T-helper 1 cell treated with Interleukin-12 subunit alpha and Interleukin-12 subunit beta and Interleukin-4 antibody, amounts not matched to agents 30 ng/mL and 1 ng/mL, for 36 hours (primary cell): Measurements from ENCODE around the gene VAPB. TPM values are rescaled to one million over a fixed set of nuclear protein-coding genes. Genes with fewer than 3 reads are reported as not detected.
"Not testable (repeated sequence)": the region's sequence is repeated elsewhere in the genome, so short reads cannot be mapped to it uniquely, and the experiment has no call there.

Experiments used
- intact Hi-C: fragments of 100-400 bp; cut with micrococcal nuclease; formaldehyde crosslinking; loops from one replicate; pipeline ENCODE4 v1.15.1; 2024
- total RNA-seq: library from RNA; stranded (reverse); gene quantifications from 2 replicates; pipeline ENCODE4 v1.2.3, GENCODE V29; 2022

Gene VAPB
- total RNA-seq, 1 donor from 2014 or later: 32.4 TPM

DNA sequence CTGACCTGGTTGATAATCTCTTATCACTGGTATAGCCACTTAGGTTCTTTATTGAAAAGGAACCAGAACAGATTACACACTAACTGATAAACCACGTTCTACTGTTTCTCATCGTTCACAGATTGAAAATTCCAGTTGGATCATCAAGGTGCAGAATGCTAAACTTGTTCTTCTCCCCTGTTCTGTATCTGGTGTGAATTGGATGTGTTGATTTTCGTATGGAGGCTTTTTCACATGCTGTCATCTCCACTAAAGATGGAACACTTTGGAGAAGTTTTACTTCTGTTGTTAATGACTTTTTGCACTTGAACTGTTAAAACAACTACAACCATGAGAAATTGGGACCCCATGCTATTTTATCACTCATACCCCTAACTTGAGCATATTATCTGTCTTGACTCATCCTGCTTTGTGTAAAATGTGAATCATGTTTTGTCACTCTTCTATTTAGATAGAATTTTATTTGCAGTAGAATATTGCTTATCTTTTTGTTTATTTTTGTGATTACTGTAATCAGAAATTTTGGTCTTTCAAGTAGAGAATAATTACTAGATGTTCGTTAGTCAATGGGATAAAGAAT lies 17.5 kb downstream of the VAPB start:
- intact Hi-C loops: loop anchor here (5.0 kb wide), 1 partner anchor 41 kb away; no protein-coding TSS in a partner anchor

DNA sequence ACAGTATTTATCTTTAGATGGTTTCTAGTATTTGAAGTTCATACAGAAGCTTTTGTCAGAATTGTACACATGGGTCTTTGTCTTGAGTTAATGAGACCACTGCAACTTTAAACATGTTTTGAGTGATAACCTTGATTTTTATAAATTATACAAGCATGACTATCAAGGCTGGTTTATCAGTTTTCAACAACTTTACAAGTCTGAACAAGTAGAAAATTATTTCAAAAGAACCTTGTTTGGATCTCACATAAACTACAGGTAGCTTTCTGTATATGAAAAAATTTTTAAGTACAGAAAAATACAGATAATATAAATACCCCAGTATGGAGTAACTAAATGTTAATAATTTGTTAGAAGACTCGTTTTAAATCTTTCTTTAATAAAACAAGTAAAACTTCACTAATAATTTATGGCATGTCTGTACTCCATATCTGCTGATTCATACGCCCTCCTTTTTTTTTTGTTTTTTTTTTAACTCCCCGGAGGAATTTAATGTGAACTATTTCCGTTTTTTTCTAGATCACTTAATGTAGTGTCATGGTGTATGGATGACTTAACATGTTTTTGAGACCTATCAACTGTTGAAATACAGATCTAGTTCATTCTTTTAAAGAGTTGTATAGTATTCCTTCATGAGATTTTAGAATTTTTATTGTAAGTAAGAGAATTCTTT lies 18.3 kb downstream of the VAPB start:
- intact Hi-C loops: loop anchor here (5.0 kb wide), 1 partner anchor 40 kb away; no protein-coding TSS in a partner anchor

DNA sequence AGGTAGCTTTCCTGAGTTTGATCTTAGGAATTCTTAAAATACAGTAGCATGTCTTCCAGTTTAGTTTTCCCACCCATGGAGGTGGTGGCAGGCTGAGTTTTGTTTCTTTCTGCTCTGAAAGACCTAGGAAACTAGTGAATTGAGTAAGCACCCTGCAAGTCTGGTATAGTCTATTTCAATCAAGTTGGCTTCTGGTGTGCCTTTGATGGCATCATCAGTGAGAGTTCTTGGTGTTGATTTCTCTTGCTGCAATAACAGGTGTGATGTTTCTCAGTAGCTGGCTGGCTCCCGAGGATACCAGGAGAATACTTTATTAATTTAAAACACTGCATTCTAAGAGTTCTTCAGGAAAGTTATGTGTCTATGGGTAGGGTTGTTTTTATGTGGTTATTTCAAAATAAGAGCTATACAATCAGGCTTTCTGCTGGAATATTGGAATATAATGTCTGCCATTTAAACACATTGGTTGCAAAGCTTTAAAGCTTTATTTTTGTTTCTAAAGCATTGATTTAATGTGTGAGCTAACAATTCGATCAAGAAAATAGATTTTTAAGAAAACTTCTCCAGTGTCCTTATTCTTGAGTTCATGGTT lies 19.0 kb downstream of the VAPB start:
- intact Hi-C loops: loop anchor here (1.0 to 5.0 kb wide), 5 partner anchors 8 to 171 kb away; partner anchors contain the start of gene VAPB

DNA sequence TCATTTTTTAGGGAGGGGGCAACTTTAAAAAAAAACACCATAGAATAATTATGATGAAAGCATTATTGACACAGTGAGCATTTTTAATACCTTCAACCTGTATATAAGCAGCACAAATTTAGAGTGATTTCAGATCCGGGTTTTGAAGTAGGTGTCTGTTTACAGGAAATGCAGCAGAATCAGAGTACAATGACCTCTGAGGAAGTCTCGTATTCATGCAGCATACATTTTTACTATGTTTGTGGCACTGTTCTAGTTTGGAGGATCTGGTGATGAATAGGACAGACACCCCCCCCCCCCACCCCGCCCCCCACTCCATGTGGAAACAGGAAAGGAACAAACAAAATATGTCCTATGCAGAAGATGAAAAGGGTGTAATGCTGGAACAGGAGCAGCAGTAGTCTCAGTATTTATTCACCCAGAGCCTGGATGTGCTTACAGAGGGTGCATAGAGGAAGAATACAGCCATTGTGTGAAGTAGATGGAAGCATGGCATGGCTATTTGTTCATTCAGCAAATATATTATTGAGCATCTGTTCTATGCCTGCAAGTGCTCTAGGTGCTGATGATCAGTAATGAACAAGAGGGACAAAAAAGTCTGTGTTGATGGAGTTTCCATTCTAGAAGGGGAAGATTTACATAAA lies 19.7 kb downstream of the VAPB start:
- intact Hi-C loops: loop anchor here (1.0 to 5.0 kb wide), 5 partner anchors 8 to 171 kb away; partner anchors contain the start of gene VAPB

DNA sequence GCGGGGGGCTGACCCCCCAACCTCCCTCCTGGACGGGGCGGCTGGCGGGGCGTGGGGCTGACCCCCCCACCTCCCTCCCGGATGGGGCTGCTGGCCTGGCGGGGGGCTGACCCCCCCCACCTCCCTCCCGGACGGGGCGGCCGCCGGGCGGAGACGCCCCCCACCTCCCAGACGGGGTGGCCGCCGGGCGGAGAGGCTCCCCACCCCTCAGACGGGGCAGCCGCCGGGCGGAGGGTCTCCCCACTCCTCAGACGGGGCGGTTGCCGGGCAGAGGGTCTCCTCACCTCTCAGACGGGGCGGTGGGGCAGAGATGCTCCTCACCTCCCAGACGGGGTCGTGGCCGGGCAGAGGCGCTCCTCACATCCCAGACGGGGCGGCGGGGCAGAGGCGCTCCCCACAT lies 25.2 kb downstream of the VAPB start:
- intact Hi-C loops: not testable (repeated sequence)

DNA sequence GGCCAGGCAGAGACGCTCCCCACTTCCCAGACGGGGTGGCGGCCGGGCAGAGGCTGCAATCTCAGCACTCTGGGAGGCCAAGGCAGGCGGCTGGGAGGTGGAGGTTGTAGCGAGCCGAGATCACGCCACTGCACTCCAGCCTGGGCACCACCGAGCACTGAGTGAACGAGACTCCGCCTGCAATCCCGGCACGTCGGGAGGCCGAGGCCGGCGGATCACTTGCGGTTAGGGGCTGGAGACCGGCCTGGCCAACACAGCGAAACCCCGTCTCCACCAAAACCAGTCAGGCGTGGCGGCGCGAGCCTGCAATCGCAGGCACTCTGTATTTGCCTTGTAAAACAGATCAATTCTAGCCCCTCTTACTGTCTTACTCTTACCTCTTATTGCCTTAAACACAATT lies 25.8 kb downstream of the VAPB start:
- intact Hi-C loops: not testable (repeated sequence)

DNA sequence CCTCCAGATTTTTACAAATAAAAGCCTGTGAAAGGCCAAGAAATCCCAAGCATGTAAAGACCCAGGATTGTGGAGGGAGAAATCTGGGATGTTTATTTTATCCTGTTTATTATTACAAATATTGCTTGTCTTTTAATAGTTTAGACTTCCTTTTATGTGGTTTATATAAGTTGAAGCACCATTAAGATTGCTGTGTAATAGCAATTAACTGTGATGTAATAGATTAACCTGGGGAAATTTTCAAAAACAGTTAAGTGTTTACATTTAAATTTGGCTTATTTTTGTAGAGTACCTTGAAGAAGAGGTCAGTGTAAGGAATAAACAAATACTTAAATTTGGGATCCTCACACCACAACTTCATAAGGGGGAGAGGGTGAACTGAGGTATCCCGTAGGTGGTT lies 27.0 kb downstream of the VAPB start:
- intact Hi-C loops: no loop called here

DNA sequence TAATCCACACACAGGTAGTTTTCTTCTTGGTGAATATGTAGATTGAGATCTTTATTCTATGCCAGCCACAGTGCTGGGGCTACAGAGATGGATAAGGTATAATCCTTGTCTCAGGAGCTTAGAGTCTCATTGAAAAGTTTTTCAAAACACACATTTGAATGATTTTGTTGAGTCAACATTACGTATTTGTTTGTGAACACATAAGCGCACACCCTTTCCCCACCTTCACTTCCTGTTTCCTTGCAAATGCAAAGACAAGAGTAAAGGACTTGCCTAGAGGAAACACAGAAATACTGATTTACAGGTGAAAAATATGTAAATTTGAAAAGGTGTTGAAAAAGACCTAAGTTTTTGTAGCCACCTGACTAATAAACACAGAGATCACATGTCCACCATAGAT lies 27.8 kb downstream of the VAPB start:
- intact Hi-C loops: no loop called here

DNA sequence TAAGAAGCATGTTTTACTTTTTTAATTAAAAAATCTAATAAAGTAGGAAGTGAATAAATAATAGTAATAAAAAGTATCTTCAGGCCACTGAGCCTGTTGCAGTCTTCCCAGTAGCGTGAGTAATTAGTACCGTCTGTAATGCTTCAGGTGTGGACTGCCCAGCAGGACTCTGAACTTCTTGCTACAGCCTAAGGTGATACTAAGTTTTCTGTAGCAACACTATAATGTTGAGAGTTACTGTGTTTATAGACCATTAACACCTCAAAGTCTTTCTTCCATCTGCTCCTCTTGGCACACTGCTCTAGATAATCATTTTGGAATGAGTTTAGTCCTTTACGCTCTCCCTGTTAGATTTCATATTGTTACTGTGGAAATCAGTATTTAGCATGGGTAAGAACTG lies 28.4 kb downstream of the VAPB start:
- intact Hi-C loops: no loop called here

DNA sequence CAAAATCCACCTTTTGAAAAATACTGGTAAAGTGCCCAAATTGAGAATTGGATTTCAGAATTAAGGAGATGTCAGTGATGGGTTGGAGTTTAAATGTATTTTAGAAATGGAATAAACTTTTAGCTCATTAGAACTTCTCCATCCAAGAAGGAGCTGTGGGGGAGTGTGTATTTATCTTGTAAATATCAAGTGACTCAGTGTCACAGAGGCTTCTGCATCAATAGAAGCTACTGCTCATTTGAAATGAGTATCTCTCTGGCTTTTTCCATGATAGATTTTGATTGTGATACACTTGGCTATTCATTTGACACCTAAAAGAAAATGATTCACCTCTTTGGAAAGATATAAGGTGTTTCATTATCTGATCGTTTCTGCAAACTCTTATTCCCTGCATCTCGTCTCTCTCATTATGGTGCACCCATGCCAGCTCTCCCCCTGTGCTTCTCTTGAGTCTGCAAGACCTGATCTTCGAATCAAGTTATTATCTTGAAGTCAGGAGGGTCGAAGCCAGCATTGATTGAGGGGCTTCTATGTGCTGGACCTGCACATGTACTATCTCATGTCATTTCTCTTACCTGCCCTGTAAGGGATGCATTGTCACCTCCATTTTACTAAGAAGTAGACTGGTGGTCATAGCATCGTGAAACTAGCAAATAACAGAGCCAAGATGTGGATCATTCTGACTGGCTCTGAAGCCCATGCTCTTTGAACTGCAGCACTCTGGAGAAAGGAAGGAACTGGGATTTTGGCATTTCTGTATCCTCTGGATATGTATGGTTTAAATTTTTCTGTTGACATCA lies 30.1 kb downstream of the VAPB start:
- intact Hi-C loops: no loop called here

DNA sequence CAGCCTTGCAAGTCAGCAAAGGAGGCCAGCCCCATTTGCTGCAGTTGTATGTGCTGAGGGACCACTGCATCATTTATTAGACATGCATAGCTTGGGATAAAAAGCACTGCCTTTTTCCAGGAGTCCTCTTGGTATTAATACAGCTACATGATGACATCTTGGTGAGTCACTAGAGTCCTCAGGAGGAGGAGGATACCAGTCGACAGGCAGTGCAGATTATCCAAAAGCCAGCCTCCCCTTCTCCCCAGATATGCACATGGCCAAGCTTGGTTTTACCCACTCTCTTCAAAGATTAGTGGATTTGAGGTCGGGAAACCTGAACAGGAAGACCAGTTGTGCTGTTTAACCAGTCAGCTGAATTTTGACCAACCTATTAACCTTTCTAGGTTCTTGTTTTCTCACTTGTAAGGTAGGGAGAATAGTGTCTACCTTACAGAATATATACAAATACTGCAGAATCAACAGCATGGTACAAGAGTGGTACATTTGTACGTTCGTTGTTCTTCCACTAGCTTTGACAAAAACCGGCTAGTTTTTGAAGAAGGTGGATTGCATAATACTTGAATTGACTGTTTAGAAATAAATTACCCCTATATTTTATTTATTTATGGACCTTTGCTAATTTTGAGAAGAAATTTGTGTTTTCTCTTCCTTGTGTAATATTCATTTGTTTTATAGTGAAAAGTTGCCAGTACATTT lies 31.9 kb downstream of the VAPB start:
- intact Hi-C loops: no loop called here

DNA sequence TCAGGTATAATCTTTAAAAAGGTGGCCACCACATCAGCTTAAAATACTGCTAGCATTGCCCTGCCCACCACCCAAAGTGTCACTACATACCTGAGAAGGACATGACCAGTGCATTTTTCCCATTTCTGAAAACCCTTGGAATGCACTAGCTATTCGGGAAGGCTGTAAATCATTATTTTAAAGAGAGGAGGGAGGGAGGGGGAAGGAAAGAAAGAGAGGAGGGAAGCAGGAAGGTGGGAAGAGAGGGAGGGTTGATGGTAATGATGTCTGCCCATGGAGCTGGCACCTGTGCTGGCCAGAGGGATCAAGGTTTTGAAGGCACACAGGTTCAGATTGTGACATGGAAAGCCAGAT lies 32.4 kb downstream of the VAPB start:
- intact Hi-C loops: no loop called here

DNA sequence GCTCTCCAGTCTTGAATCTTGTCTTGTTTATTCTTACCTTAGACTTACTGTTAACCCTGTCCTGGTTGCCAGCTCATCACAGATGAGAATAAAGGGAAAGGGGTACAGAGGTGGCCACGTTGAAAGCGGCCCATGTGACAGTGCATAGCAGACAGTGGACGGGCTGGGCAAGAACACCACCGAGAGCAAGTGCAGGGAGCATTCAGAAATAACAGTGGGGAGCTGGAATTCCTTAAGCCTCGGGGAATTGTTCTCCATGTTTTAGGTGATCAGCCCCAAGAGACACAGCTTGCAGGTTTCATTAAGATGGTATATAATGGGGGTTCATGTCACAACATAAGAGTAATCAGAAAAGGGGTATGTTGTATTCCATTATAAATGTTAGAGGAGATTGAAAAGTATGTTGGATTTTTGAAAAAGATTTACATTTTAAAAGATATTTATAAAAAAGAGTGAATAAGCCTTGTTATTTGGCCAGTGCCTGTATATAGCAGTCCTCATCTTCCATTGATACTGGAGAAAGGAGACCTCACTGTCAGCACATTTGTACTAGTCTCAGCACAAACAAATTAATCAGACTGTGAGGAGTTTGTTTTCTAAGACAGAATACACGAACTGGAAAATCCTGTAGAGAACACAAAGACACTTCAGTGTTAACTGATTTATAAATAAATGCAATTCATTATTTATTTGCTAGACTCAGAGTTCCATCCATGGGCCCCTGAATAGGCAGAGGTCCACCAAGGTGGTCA lies 35.4 kb downstream of the VAPB start:
- intact Hi-C loops: no loop called here

DNA sequence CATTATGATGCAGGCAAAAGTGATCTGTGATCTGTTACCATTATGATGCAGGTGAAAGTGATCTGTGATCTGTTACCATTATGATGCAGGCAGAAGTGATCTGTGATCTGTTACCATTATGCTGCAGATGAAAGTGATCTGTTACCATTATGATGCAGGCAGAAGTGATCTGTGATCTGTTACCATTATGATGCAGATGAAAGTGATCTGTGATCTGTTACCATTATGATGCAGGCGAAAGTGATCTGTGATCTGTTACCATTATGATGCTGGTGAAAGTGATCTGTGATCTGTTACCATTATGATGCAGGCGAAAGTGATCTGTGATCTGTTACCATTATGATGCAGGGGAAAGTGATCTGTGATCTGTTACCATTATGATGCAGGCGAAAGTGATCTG lies 38.5 kb downstream of the VAPB start:
- intact Hi-C loops: not testable (repeated sequence)

DNA sequence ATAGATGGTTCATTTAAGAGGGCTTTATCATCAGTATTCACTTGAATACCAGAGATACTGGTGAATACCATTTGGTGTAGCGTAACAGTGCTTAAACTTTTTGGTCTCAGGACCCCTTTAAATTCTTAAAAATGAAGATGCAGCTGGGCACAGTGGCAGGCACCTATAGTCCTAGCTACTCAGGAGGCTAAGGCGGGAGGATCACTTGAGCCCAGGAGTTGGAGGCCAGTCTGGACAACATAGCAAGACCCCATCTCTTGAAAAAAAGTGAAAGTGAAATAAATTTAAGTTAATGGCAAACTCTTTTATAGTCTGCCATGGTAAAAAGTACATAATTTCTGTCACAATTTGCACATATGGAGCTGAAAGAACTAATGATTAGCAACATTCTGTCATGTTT lies 39.3 kb downstream of the VAPB start:
- intact Hi-C loops: no loop called here

DNA sequence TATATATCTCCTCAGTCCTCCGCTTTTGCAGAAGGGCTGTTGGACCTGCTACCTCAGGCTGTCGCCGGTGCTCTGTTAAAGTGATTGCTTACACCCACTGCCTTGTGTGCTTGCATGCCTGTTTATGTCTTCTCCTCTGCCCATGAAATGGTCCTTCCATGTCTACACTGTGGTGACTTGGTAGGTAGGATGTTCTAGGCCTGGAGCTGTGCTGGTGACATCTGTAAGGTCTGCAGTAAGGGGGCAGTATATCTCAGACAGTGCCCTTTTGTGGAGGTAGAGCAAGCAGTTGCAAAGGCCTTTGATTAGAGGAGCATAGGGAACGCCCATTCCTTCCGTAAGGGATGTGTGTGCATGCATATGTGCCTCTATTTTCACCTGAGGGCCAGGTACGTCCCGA lies 40.3 kb downstream of the VAPB start:
- intact Hi-C loops: no loop called here

DNA sequence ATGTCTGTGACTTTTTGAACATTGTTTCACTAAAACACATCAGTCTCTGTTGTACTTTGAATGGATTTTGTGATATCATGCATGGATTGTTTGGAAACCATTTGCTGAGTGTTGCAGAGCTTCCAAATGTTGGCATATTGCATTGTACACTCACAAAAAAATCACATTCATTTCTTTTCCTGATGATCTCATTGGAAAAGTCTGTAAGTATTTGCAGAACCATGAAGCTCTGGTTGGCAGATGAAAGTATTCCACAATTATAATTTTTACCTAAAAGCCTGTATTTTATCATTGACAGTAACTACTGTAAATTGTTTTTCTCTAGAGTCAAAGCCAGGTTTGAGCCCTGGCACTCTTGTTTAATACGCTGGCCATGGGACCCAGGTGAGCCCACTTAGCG lies 42.1 kb downstream of the VAPB start:
- intact Hi-C loops: no loop called here

DNA sequence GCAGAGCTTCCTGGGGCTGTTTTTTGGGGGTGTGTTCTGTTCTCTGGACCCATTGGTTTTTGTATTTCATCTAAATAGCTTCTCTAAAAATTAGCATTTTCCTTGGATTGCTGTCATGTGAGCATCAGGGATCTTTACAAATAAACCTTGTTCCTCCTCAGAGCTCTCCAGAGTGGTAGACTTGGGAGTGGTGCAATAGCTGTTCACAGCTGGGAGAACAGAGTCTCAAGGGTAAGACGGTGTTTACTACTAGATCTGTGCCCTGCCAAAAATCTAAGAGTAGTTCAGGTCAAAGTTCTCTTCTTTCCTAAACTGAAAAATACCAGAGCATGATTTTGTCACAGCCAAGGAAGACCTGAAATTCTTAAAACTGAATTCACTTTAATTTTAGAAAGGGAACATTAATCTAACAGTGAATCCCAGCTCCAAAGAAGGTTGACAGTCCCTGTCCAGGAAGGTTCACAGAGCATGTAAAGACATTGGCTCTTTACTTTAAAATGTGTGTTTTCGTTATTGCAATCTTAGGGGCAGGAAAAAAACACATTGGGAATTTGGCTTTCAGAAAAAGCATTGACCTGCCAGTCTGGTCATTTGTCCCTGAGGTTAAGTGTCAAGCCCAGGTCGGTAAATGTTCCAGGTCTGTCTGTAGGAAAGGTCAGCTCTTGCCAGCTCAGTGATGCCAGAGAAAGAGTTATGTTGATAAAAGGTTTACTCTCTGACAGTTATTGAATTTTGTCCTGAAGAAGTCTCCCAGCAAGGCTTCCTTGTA lies 43.3 kb downstream of the VAPB start:
- intact Hi-C loops: no loop called here

DNA sequence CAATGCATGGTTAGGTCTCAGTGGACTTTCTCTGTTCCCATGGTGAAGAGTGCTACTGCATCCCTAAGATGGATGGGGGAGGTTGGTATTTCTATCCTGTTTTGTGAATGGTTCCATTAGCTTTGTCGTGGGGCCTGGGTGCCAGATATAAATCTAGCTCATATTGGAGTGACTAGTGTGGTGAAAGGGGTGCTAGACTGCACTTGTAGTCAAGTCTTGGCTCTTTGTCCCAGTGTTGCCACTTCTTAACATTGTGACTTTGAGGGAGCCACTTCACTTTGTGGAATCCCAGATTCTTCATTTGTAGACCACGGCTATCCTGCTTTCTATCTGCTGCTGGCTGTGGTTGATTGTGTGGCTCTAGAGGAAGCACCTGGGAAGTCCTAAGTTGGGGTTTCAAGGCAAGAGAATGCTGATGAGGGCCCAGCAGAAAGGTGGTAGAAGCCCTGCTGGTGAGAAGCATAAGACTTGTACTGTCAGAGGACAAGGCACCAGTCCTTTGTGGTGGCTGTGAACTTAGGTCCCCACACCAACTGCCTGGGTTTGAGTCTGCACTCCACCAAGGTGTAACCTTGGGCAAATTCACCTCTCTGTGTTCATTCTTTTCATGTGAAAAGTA lies 44.1 kb downstream of the VAPB start:
- intact Hi-C loops: no loop called here
